Karpas-422 (cell line): ENCODE data around the gene ATP6V0D1. TPM values are rescaled to one million over a fixed set of nuclear protein-coding genes. Genes with fewer than 3 reads are reported as not detected.

ENCODE experiments used
- DNase-seq: peaks from one replicate; pipeline ENCODE4 v3.0.0-alpha.2; 2015
- H2AFZ ChIP-seq: fragments of 200-600 bp; sonication (generic); 2 replicates; pipeline ENCODE4 v1.6.1; 2014; ENCODE audit warnings: antibody characterized with exemption, low read length, mixed read lengths
- H3K27ac ChIP-seq: fragments of 200-600 bp; sonication (generic); 2 replicates; pipeline ENCODE4 v1.5.1; 2014; ENCODE audit warnings: mild to moderate bottlenecking, low read length, moderate library complexity
- H3K27me3 ChIP-seq: fragments of 200-600 bp; sonication (generic); 2 replicates; pipeline ENCODE4 v1.6.1; 2014; ENCODE audit warnings: low read length, mixed read lengths
- H3K36me3 ChIP-seq: fragments of 200-600 bp; sonication (generic); 2 replicates; pipeline ENCODE4 v1.6.1; 2014; ENCODE audit warnings: low read length, mixed read lengths; ENCODE audit not compliant: insufficient read depth
- H3K4me1 ChIP-seq: fragments of 200-600 bp; sonication (generic); 2 replicates; pipeline ENCODE4 v1.6.1; 2014; ENCODE audit warnings: mild to moderate bottlenecking, low read length, mixed read lengths
- H3K4me2 ChIP-seq: fragments of 200-600 bp; sonication (generic); 2 replicates; pipeline ENCODE4 v1.6.1; 2014; ENCODE audit warnings: low read length, low read depth, mild to moderate bottlenecking; ENCODE audit not compliant: poor library complexity, severe bottlenecking
- H3K4me3 ChIP-seq: fragments of 200-600 bp; sonication (generic); 2 replicates; pipeline ENCODE4 v1.5.1; 2014; ENCODE audit warnings: mild to moderate bottlenecking, antibody characterized with exemption, low read length, mixed read lengths
- H3K79me2 ChIP-seq: fragments of 200-600 bp; sonication (generic); 2 replicates; pipeline ENCODE4 v1.6.1; 2014; ENCODE audit warnings: mild to moderate bottlenecking, low read length, mixed read lengths
- H3K9ac ChIP-seq: fragments of 200-600 bp; sonication (generic); 2 replicates; pipeline ENCODE4 v1.6.0; 2014; ENCODE audit warnings: low read length
- H3K9me2 ChIP-seq: fragments of 200-600 bp; sonication (generic), shearing (Covaris generic); replicated peaks from 2 replicates; pipeline ENCODE4 v1.6.0; 2014; ENCODE audit warnings: mild to moderate bottlenecking, low read length, moderate library complexity; ENCODE audit not compliant: insufficient read depth
- H3K9me3 ChIP-seq: fragments of 300-700, 200-600 bp; sonication (generic); 2 replicates; pipeline ENCODE4 v1.6.1; 2014; ENCODE audit warnings: low read length, mixed read lengths
- H4K20me1 ChIP-seq: fragments of 200-600 bp; sonication (generic); 2 replicates; pipeline ENCODE4 v1.6.1; 2014; ENCODE audit warnings: mild to moderate bottlenecking, antibody characterized with exemption, low read length, low read depth; ENCODE audit not compliant: insufficient read depth
- total RNA-seq: library from RNA; depleted of rRNA; stranded (reverse); fragments of >200 nt; shearing (Covaris generic); gene quantifications from 2 replicates; pipeline ENCODE4 v1.2.3, GENCODE V29; 2014; ENCODE audit warnings: low replicate concordance

Gene ATP6V0D1
- total RNA-seq, 1 experiment from 2014 or later, result 83.4 TPM

GRCh38 chr16:67435758-67436164 lies 45.2 kb downstream of the ATP6V0D1 start:
- Histone ChIP-seq H3K9me2 (no peaks in the 10 kb centered on the region), H2AFZ (no peak overlapping the region), H3K9ac (no peak overlapping the region), H3K4me2 (no peak overlapping the region), H3K79me2 (no peaks in the 10 kb centered on the region), H3K36me3 (no peaks in the 10 kb centered on the region), H4K20me1 (0 out of 2 replicates have a peak, but pooled peaks cover 4% of the 10 kb centered on the region), H3K9me3 (no peaks in the 10 kb centered on the region), H3K27ac (no peak overlapping the region), H3K27me3 (no peaks in the 10 kb centered on the region), H3K4me3 (no peak overlapping the region), H3K4me1 (no peaks in the 10 kb centered on the region; the same call in 1 of the 2 replicates)
- DNase-seq, result no peak

GRCh38 chr16:67433131-67433719 lies 47.7 kb downstream of the ATP6V0D1 start:
- Histone ChIP-seq H3K9me2 (no peaks in the 10 kb centered on the region), H3K27ac (no peak overlapping the region), H3K9me3 (no peaks in the 10 kb centered on the region), H3K4me1 (peaks cover 6% of the 10 kb centered on the region), H3K4me2 (no peak overlapping the region), H4K20me1 (0 out of 2 replicates have a peak, but pooled peaks cover 4% of the 10 kb centered on the region), H3K4me3 (no peak overlapping the region), H2AFZ (no peak overlapping the region), H3K9ac (no peak overlapping the region), H3K27me3 (no peaks in the 10 kb centered on the region), H3K79me2 (no peaks in the 10 kb centered on the region), H3K36me3 (no peaks in the 10 kb centered on the region)
- no peak for DNase-seq

- H3K27ac ChIP-seq, result no peak overlapping the region
- H3K9me2 ChIP-seq, result no peaks in the 10 kb centered on the region
- H3K4me2 ChIP-seq, result no peak overlapping the region
- H3K9ac ChIP-seq, result no peak overlapping the region
- no peak overlapping the region for H2AFZ ChIP-seq
- H3K9me3 ChIP-seq, result no peaks in the 10 kb centered on the region
- H3K79me2 ChIP-seq, result no peaks in the 10 kb centered on the region
- 0 out of 2 replicates have a peak, but pooled peaks cover 4% of the 10 kb centered on the region for H4K20me1 ChIP-seq
- DNase-seq, result no peak
- H3K36me3 ChIP-seq, result no peaks in the 10 kb centered on the region
- no peak overlapping the region for H3K4me3 ChIP-seq
- no peaks in the 10 kb centered on the region for H3K27me3 ChIP-seq
- peaks cover 6% of the 10 kb centered on the region for H3K4me1 ChIP-seq
Measured at GRCh38 chr16:67432506-67432890, 48.5 kb downstream of the ATP6V0D1 start.

GRCh38 chr16:67431775-67432505 lies 49.0 kb downstream of the ATP6V0D1 start:
- Histone ChIP-seq H3K9me2 (no peaks in the 10 kb centered on the region), H3K79me2 (no peaks in the 10 kb centered on the region), H4K20me1 (0 out of 2 replicates have a peak, but pooled peaks cover 4% of the 10 kb centered on the region), H3K9me3 (no peaks in the 10 kb centered on the region), H3K27ac (no peak overlapping the region), H2AFZ (no peak overlapping the region), H3K9ac (no peak overlapping the region), H3K4me3 (no peak overlapping the region), H3K36me3 (no peaks in the 10 kb centered on the region), H3K4me1 (peaks cover 6% of the 10 kb centered on the region), H3K27me3 (no peaks in the 10 kb centered on the region), H3K4me2 (no peak overlapping the region)
- DNase-seq, result no peak

- Histone ChIP-seq H3K27me3 (no peaks in the 10 kb centered on the region), H4K20me1 (0 out of 2 replicates have a peak, but pooled peaks cover 4% of the 10 kb centered on the region), H3K4me2 (peak within 1 kb of the TSS; percentile 67), H3K27ac (no peak within 1 kb of the TSS), H3K9me3 (no peaks in the 10 kb centered on the region), H3K79me2 (no peaks in the 10 kb centered on the region), H2AFZ (peak within 1 kb of the TSS; percentile 71; the same call in 1 of the 2 replicates), H3K36me3 (no peaks in the 10 kb centered on the region), H3K9ac (peak within 1 kb of the TSS; percentile 33), H3K4me3 (peak within 1 kb of the TSS; percentile 52; the same call in 1 of the 2 replicates), H3K4me1 (peaks cover 6% of the 10 kb centered on the region), H3K9me2 (no peaks in the 10 kb centered on the region)
- peak; percentile 60 for DNase-seq
Measured at GRCh38 chr16:67430977-67431774, 49.8 kb downstream of the ATP6V0D1 start, which contains the start of gene HSD11B2. Gene HSD11B2 (plus strand): TSS chr16:67431121. CDS start chr16:67431249, 128 bp downstream.

GRCh38 chr16:67430504-67430976 lies 50.4 kb downstream of the ATP6V0D1 start:
- Histone ChIP-seq H3K27ac (no peak overlapping the region), H3K4me1 (peaks cover 7% of the 10 kb centered on the region), H3K9me3 (no peaks in the 10 kb centered on the region), H3K27me3 (no peaks in the 10 kb centered on the region), H4K20me1 (0 out of 2 replicates have a peak, but pooled peaks cover 4% of the 10 kb centered on the region), H3K9ac (peak overlapping the region; percentile 33), H3K79me2 (no peaks in the 10 kb centered on the region), H3K9me2 (no peaks in the 10 kb centered on the region), H2AFZ (peak overlapping the region; percentile 71; the same call in 1 of the 2 replicates), H3K4me3 (peak overlapping the region; percentile 52; the same call in 1 of the 2 replicates), H3K4me2 (peak overlapping the region; percentile 67), H3K36me3 (no peaks in the 10 kb centered on the region)
- peak; percentile 59 for DNase-seq

- no peak overlapping the region for H3K27ac ChIP-seq
- H3K4me3 ChIP-seq, result peak overlapping the region; percentile 52; the same call in 1 of the 2 replicates
- H3K36me3 ChIP-seq, result no peaks in the 10 kb centered on the region
- peak overlapping the region; percentile 67 for H3K4me2 ChIP-seq
- H3K4me1 ChIP-seq, result peaks cover 13% of the 10 kb centered on the region
- DNase-seq, result no peak
- no peaks in the 10 kb centered on the region for H3K79me2 ChIP-seq
- H3K9ac ChIP-seq, result peak overlapping the region; percentile 33
- H3K9me3 ChIP-seq, result no peaks in the 10 kb centered on the region
- H3K27me3 ChIP-seq, result no peaks in the 10 kb centered on the region
- 0 out of 2 replicates have a peak, but pooled peaks cover 4% of the 10 kb centered on the region for H4K20me1 ChIP-seq
- no peaks in the 10 kb centered on the region for H3K9me2 ChIP-seq
- no peak overlapping the region; the same call in 1 of the 2 replicates for H2AFZ ChIP-seq
Measured at GRCh38 chr16:67429799-67430503, 51.0 kb downstream of the ATP6V0D1 start.
